IgD-negative memory B cell (primary cell): ENCODE results near the gene MLH1. TPM values are rescaled to one million over a fixed set of nuclear protein-coding genes. Genes with fewer than 3 reads are reported as not detected.

Experiments
- H3K27ac Mint-ChIP-seq, 3 donors: one replicate each; pipeline ENCODE4 v1.8.0; 2020 to 2022; ENCODE audit warnings: mild to moderate bottlenecking in 3 of 3, mixed read lengths in 3 of 3, moderate library complexity in 1 of 3
- H3K27me3 Mint-ChIP-seq: one replicate; pipeline ENCODE4 v1.8.0; 2021; ENCODE audit warnings: mixed read lengths
- H3K36me3 Mint-ChIP-seq: one replicate; pipeline ENCODE4 v1.8.0; 2020; ENCODE audit warnings: mild to moderate bottlenecking, mixed read lengths
- H3K4me1 Mint-ChIP-seq, 3 donors: one replicate each; pipeline ENCODE4 v1.8.0; 2020 to 2022; ENCODE audit warnings: mixed read lengths in 3 of 3, mild to moderate bottlenecking in 1 of 3
- H3K4me3 Mint-ChIP-seq, 4 donors: one replicate each; pipeline ENCODE4 v1.8.0; 2020 to 2022; ENCODE audit warnings: mild to moderate bottlenecking in 4 of 4, mixed read lengths in 4 of 4, moderate library complexity in 3 of 4
- H3K9me3 Mint-ChIP-seq, 3 donors: one replicate each; pipeline ENCODE4 v1.8.0; 2020 to 2021; ENCODE audit warnings: mixed read lengths in 3 of 3, mild to moderate bottlenecking in 1 of 3
- polyA plus RNA-seq: library from polyadenylated mRNA; unstranded; fragments of 300-500 nt; fragmentation: Illumina TruSeq; gene quantifications from one replicate; pipeline ENCODE4 v1.2.3, GENCODE V29; 2021

MLH1 gene
- polyA plus RNA-seq, 1 donor from 2014 or later = 19.7 TPM

GRCh38 chr3:36964331-36964730 lies 29.0 kb upstream of the MLH1 start:
- Mint-ChIP-seq H3K4me1 (peaks cover 11 to 17% (median 17%) of the 10 kb centered on the region in 3 donors), H3K4me3 (no peak overlapping the region), H3K36me3 (peaks cover 3% of the 10 kb centered on the region), H3K9me3 (no peaks in the 10 kb centered on the region), H3K27ac (no peak overlapping the region), H3K27me3 (no peaks in the 10 kb centered on the region)

DNA sequence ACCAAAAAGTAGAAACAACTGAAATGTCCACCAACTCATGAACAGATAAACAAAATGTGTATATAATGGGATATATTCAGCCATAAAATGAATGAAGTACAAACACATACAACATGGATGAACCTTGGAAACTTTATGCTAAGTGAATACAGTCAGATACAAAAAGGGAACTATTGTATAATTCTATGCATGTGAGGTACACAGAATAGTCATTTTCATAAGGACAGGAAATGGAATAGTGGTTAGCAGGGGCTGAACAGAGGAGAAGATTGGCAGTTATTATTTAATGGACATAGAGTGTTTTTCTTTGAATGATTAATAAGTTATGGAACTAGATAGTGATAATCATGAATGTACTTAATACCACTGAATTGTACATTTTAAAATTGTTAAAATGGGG lies 28.5 kb upstream of the MLH1 start:
- Mint-ChIP-seq H3K27me3 (no peaks in the 10 kb centered on the region), H3K4me3 (peak overlapping the region in 2 of 4 donors; percentile 10 to 14), H3K36me3 (peaks cover 3% of the 10 kb centered on the region), H3K27ac (peak overlapping the region in 1 of 3 donors; percentile 3), H3K4me1 (peaks cover 13 to 21% (median 20%) of the 10 kb centered on the region in 3 donors), H3K9me3 (no peaks in the 10 kb centered on the region)

GRCh38 chr3:36965440-36965839 lies 27.9 kb upstream of the MLH1 start:
- peaks cover 17 to 24% (median 24%) of the 10 kb centered on the region in 3 donors for H3K4me1 Mint-ChIP-seq
- peak overlapping the region in 1 of 4 donors; percentile 79 for H3K4me3 Mint-ChIP-seq
- H3K36me3 Mint-ChIP-seq = peaks cover 3% of the 10 kb centered on the region
- no peaks in the 10 kb centered on the region for H3K9me3 Mint-ChIP-seq
- H3K27me3 Mint-ChIP-seq = no peaks in the 10 kb centered on the region
- H3K27ac Mint-ChIP-seq = no peak overlapping the region

DNA sequence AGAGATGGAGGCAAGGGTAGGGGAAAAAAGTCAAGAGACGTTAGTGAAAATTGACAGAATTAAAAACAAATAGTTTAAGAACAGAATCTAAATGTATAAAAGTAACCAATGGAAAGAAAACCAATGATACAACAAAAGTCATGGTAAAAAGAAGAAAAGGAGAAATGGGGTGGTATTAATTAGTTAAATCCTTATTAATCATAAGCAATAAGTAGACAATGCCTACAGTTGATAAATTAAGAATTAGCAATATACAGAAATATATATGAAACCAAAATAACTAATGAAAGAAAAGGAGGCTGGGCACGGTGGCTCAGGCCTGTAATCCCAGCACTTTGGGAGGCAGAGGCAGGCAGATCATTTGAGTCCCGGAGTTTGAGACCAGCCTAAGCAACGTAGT lies 24.2 kb upstream of the MLH1 start:
- no peaks in the 10 kb centered on the region for H3K27me3 Mint-ChIP-seq
- H3K27ac Mint-ChIP-seq = peak overlapping the region in 2 of 3 donors; percentile 57 to 78
- H3K4me1 Mint-ChIP-seq = peaks cover 21 to 28% (median 24%) of the 10 kb centered on the region in 3 donors
- H3K9me3 Mint-ChIP-seq = no peaks in the 10 kb centered on the region
- H3K36me3 Mint-ChIP-seq = peaks cover 3% of the 10 kb centered on the region
- H3K4me3 Mint-ChIP-seq = peak overlapping the region in 1 of 4 donors; percentile 19

GRCh38 chr3:36969540-36970432 lies 23.5 kb upstream of the MLH1 start:
- H3K27ac Mint-ChIP-seq = peak overlapping the region; percentile 16 to 78 (median 57)
- peaks cover 17 to 23% (median 18%) of the 10 kb centered on the region in 3 donors for H3K4me1 Mint-ChIP-seq
- H3K4me3 Mint-ChIP-seq = peak overlapping the region in 2 of 4 donors; percentile 67 to 70
- H3K9me3 Mint-ChIP-seq = peaks cover 0 to under 1% (median 0%) of the 10 kb centered on the region in 3 donors
- H3K36me3 Mint-ChIP-seq = peaks cover 3% of the 10 kb centered on the region
- no peaks in the 10 kb centered on the region for H3K27me3 Mint-ChIP-seq

- peaks cover 2% of the 10 kb centered on the region for H3K36me3 Mint-ChIP-seq
- H3K4me1 Mint-ChIP-seq = peaks cover 8 to 15% (median 14%) of the 10 kb centered on the region in 3 donors
- peaks cover 0 to 5% (median 0%) of the 10 kb centered on the region in 3 donors for H3K9me3 Mint-ChIP-seq
- peak overlapping the region in 1 of 3 donors; percentile 50 for H3K27ac Mint-ChIP-seq
- no peak overlapping the region for H3K4me3 Mint-ChIP-seq
- no peaks in the 10 kb centered on the region for H3K27me3 Mint-ChIP-seq
Observed at GRCh38 chr3:36972163-36972562, 21.2 kb upstream of the MLH1 start.

GRCh38 chr3:36973139-36973538 lies 20.2 kb upstream of the MLH1 start:
- Mint-ChIP-seq H3K27me3 (no peaks in the 10 kb centered on the region), H3K4me1 (peaks cover 8 to 15% (median 14%) of the 10 kb centered on the region in 3 donors), H3K36me3 (no peaks in the 10 kb centered on the region), H3K9me3 (peaks cover 0 to 5% (median 0%) of the 10 kb centered on the region in 3 donors), H3K4me3 (no peak overlapping the region), H3K27ac (no peak overlapping the region)

GRCh38 chr3:36981006-36981405 lies 12.3 kb upstream of the MLH1 start:
- Mint-ChIP-seq H3K27ac (no peak overlapping the region), H3K4me1 (peaks cover 0 to 3% (median 2%) of the 10 kb centered on the region in 3 donors), H3K9me3 (peaks cover 3 to 9% (median 5%) of the 10 kb centered on the region in 3 donors), H3K27me3 (no peaks in the 10 kb centered on the region), H3K4me3 (no peak overlapping the region), H3K36me3 (peaks cover 27% of the 10 kb centered on the region)

GRCh38 chr3:36988356-36988755 lies 5.0 kb upstream of the MLH1 start:
- H3K36me3 Mint-ChIP-seq = peaks cover 17% of the 10 kb centered on the region
- peak overlapping the region; percentile 54 to 86 (median 61) for H3K27ac Mint-ChIP-seq
- H3K27me3 Mint-ChIP-seq = no peaks in the 10 kb centered on the region
- H3K4me1 Mint-ChIP-seq = peaks cover 26 to 32% (median 28%) of the 10 kb centered on the region in 3 donors
- H3K9me3 Mint-ChIP-seq = no peaks in the 10 kb centered on the region
- peak overlapping the region; percentile 72 to 86 (median 82) for H3K4me3 Mint-ChIP-seq

DNA sequence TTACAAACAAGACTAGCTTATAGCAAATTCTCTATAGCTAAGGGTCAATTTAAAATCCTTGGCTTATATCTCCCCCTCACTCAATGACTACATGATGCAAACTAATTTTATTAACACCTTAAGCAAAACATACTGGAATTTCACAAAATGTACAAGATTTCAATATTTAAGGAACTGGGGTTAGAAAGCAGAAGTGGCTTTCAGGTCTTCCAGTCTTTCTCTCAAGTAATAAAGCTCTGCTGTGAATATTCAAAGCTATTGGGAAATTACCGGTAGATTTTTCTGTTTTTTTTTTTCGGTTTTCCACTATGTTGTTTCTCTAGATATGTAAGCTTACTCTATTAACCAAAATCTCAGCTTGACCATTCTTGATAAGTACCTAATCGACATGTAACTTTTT lies 4.3 kb upstream of the MLH1 start:
- H3K9me3 Mint-ChIP-seq = no peaks in the 10 kb centered on the region
- peak overlapping the region in 2 of 3 donors; percentile 14 to 86 for H3K27ac Mint-ChIP-seq
- H3K36me3 Mint-ChIP-seq = peaks cover 13% of the 10 kb centered on the region
- H3K4me3 Mint-ChIP-seq = peak overlapping the region; percentile 58 to 86 (median 75)
- H3K4me1 Mint-ChIP-seq = peaks cover 26 to 32% (median 28%) of the 10 kb centered on the region in 3 donors
- H3K27me3 Mint-ChIP-seq = no peaks in the 10 kb centered on the region

DNA sequence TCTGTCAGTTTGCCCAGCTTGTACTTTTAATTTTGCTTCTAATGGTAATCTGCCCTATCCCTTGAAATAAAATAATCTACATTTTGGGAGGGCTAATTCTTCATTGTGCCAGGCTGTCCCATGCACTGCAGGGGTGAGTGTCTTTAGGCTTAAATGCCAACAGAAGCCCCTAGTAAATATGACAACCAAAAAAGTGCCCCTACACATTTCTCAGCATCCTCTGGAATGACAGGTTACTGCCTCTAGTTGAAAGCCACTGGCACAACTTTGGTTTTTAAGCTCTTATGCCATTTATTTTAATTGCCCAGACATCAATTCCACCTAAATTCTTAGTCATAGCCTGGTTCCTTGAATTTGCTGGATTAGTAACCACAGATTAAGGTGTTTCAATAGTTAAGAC lies 3.8 kb upstream of the MLH1 start:
- no peaks in the 10 kb centered on the region for H3K9me3 Mint-ChIP-seq
- H3K4me3 Mint-ChIP-seq = peak overlapping the region; percentile 44 to 86 (median 75)
- peaks cover 12% of the 10 kb centered on the region for H3K36me3 Mint-ChIP-seq
- H3K4me1 Mint-ChIP-seq = peaks cover 26 to 32% (median 28%) of the 10 kb centered on the region in 3 donors
- H3K27me3 Mint-ChIP-seq = no peaks in the 10 kb centered on the region
- H3K27ac Mint-ChIP-seq = peak overlapping the region in 1 of 3 donors; percentile 86

- Mint-ChIP-seq H3K27ac (no peak overlapping the region), H3K4me1 (peaks cover 21 to 32% (median 28%) of the 10 kb centered on the region in 3 donors), H3K4me3 (peak overlapping the region in 1 of 4 donors; percentile 71), H3K9me3 (no peaks in the 10 kb centered on the region), H3K27me3 (no peaks in the 10 kb centered on the region), H3K36me3 (peaks cover 8% of the 10 kb centered on the region)
Observed at GRCh38 chr3:36991147-36991546, 2.2 kb upstream of the MLH1 start.

- H3K36me3 Mint-ChIP-seq = peaks cover 9% of the 10 kb centered on the region
- H3K9me3 Mint-ChIP-seq = no peaks in the 10 kb centered on the region
- no peak overlapping the region for H3K27ac Mint-ChIP-seq
- H3K4me3 Mint-ChIP-seq = no peak overlapping the region
- peaks cover 21 to 35% (median 30%) of the 10 kb centered on the region in 3 donors for H3K4me1 Mint-ChIP-seq
- H3K27me3 Mint-ChIP-seq = no peaks in the 10 kb centered on the region
Observed at GRCh38 chr3:36991923-36992805, 1.2 kb upstream of the MLH1 start.

GRCh38 chr3:36992806-36993325 lies 452 bp upstream of the MLH1 start, which contains the start of gene EPM2AIP1:
Gene EPM2AIP1 (minus strand): TSS chr3:36993131. CDS start chr3:36993077, 54 bp downstream.
- peaks cover 13% of the 10 kb centered on the region for H3K36me3 Mint-ChIP-seq
- H3K27me3 Mint-ChIP-seq = no peaks in the 10 kb centered on the region
- H3K4me1 Mint-ChIP-seq = peaks cover 18 to 37% (median 29%) of the 10 kb centered on the region in 3 donors

More at GRCh38 chr3:36992806-36993325, 452 bp upstream of the MLH1 start, which contains the start of gene EPM2AIP1:
- Mint-ChIP-seq H3K27ac (no peak within 1 kb of the TSS), H3K9me3 (no peaks in the 10 kb centered on the region), H3K4me3 (no peak within 1 kb of the TSS)
